Endothelial cell of umbilical vein (primary cell): ENCODE measurements around the gene SLC25A53. TPM values are rescaled to one million over a fixed set of nuclear protein-coding genes. Genes with fewer than 3 reads are reported as not detected.

Experiments
- BruUV-seq: library from RNA; stranded (reverse); fragments of 400-500 nt; replicated peaks from 2 replicates; lab custom pipeline; 2021; lab: Mats Ljungman, UMichigan
- CTCF ChIA-PET: fragments of 300-600, 350-600 bp; sonication (Branson Sonifier 250); formaldehyde crosslinking; loops from one replicate; lab custom pipeline; 2021; ENCODE audit warnings: antibody characterized with exemption, inconsistent platforms; lab: Charles Lee
- POLR2A ChIA-PET: fragments of 300-600, 350-600 bp; sonication (Branson Sonifier 250); formaldehyde crosslinking; loops from one replicate; lab custom pipeline; 2021; ENCODE audit warnings: antibody characterized with exemption, inconsistent platforms; lab: Charles Lee
- DNase-seq: peaks from one replicate; pipeline ENCODE4 v3.0.0-alpha.2; 2011; ENCODE audit warnings: low read depth, low spot score
- FAIRE-seq: peaks from 2 replicates; lab custom pipeline; 2011; peaks lifted over from hg19 to GRCh38; lab: Jason Lieb, UNC
- H2AFZ ChIP-seq: 2 replicates; pipeline ENCODE4 v1.6.0; 2012; ENCODE audit warnings: low read depth, low read length, control low read depth, inconsistent platforms
- H3K27ac ChIP-seq: 2 replicates; pipeline ENCODE4 v1.5.1; 2011; ENCODE audit warnings: low read depth, mild to moderate bottlenecking, control low read depth, low read length, moderate library complexity; ENCODE audit not compliant: insufficient read depth
- H3K27me3 ChIP-seq, 2 experiments: 2 replicates each; pipeline versions ENCODE4 v1.6.0 to v1.6.1; 2011; ENCODE audit warnings: low read length in 2 of 2, mixed read lengths in 1 of 2; ENCODE audit not compliant: control insufficient read depth in 2 of 2, insufficient read depth in 2 of 2
- H3K36me3 ChIP-seq, 2 experiments: 2 replicates in 1 of 2; 3 replicates in 1 of 2; pipeline ENCODE4 v1.5.1; 2011; ENCODE audit warnings: low read length in 2 of 2, mild to moderate bottlenecking in 1 of 2, moderate library complexity in 1 of 2; ENCODE audit not compliant: control insufficient read depth in 2 of 2, insufficient read depth in 2 of 2; ENCODE audit errors: extremely low read depth in 1 of 2
- H3K4me1 ChIP-seq: 3 replicates; pipeline ENCODE4 v1.5.1; 2011; ENCODE audit warnings: mild to moderate bottlenecking, low read length; ENCODE audit not compliant: control insufficient read depth, insufficient read depth; ENCODE audit errors: extremely low read depth
- H3K4me2 ChIP-seq: 2 replicates; pipeline ENCODE4 v1.6.1; 2011; ENCODE audit warnings: low read length, control low read depth, mixed read lengths; ENCODE audit not compliant: insufficient read depth
- H3K4me3 ChIP-seq, 3 experiments: fragments of 200-600 bp in 1 of 3; sonication (generic), shearing (Covaris generic) in 1 of 3; replicated peaks in 1 of 3; 2 replicates each; pipeline ENCODE4 v1.5.1; 2011 to 2016; ENCODE audit warnings: control low read depth in 3 of 3, low read length in 3 of 3, mild to moderate bottlenecking in 2 of 3, inconsistent platforms in 1 of 3, low read depth in 1 of 3, moderate library complexity in 1 of 3; ENCODE audit not compliant: insufficient read depth in 1 of 3
- H3K79me2 ChIP-seq: 2 replicates; pipeline ENCODE4 v1.6.0; 2012; ENCODE audit warnings: low read length, inconsistent platforms; ENCODE audit not compliant: control insufficient read depth, insufficient read depth
- H3K9ac ChIP-seq: replicated peaks from 2 replicates; pipeline ENCODE3; 2011; ENCODE audit warnings: low read length, control low read depth; ENCODE audit not compliant: insufficient read depth; ENCODE audit errors: extremely low read depth
- H3K9me1 ChIP-seq: replicated peaks from 3 replicates; pipeline ENCODE4 v1.6.0; 2011; ENCODE audit warnings: mild to moderate bottlenecking, low read length; ENCODE audit not compliant: control insufficient read depth, insufficient read depth; ENCODE audit errors: extremely low read depth
- H3K9me3 ChIP-seq: replicated peaks from 2 replicates; pipeline ENCODE4 v1.5.1; 2012; ENCODE audit warnings: low read length, inconsistent platforms; ENCODE audit not compliant: control insufficient read depth, insufficient read depth
- H4K20me1 ChIP-seq: replicated peaks from 2 replicates; pipeline ENCODE3; 2011; ENCODE audit warnings: mild to moderate bottlenecking, low read length; ENCODE audit not compliant: control insufficient read depth, insufficient read depth; ENCODE audit errors: extremely low read depth
- CTCF ChIP-seq, 2 donors: IDR thresholded peaks; 1 replicate in 1 of 2; 2 replicates in 1 of 2; pipeline ENCODE4 v1.5.1; 2011; ENCODE audit warnings: low read length in 2 of 2, mild to moderate bottlenecking in 2 of 2, moderate library complexity in 2 of 2, control low read depth in 1 of 2, inconsistent platforms in 1 of 2, low read depth in 1 of 2; ENCODE audit not compliant: insufficient read depth in 1 of 2; ENCODE audit errors: extremely low read depth in 1 of 2
- EZH2 ChIP-seq: IDR thresholded peaks from 2 replicates; pipeline ENCODE4 v1.6.1; 2012; ENCODE audit warnings: borderline replicate concordance, low read depth, mild to moderate bottlenecking, moderate library complexity, low read length, inconsistent platforms; ENCODE audit not compliant: severe bottlenecking
- FOS ChIP-seq: IDR thresholded peaks from 2 replicates; pipeline ENCODE4 v1.6.1; 2011; ENCODE audit warnings: mild to moderate bottlenecking, low read length, moderate library complexity, borderline replicate concordance; ENCODE audit not compliant: insufficient read depth
- GATA2 ChIP-seq: IDR thresholded peaks from 2 replicates; pipeline ENCODE4 v1.7.0; 2011; ENCODE audit warnings: low read depth, mild to moderate bottlenecking, moderate library complexity, mixed read lengths, low read length; ENCODE audit not compliant: insufficient read length, insufficient read depth
- JUN ChIP-seq: IDR thresholded peaks from 2 replicates; pipeline ENCODE4 v1.6.1; 2011; ENCODE audit warnings: borderline replicate concordance, low read depth; ENCODE audit not compliant: insufficient read length, insufficient read depth
- MAX ChIP-seq: IDR thresholded peaks from 2 replicates; pipeline ENCODE4 v1.6.1; 2011; ENCODE audit not compliant: insufficient read depth, insufficient read length
- MYC ChIP-seq: IDR thresholded peaks from one replicate; pipeline ENCODE4 v1.6.1; 2011; ENCODE audit warnings: mild to moderate bottlenecking, low read depth, low read length
- POLR2A ChIP-seq: IDR thresholded peaks from 2 replicates; pipeline ENCODE4 v1.6.1; 2012; ENCODE audit warnings: low read depth, mild to moderate bottlenecking, control low read depth, low read length
- POLR2AphosphoS5 ChIP-seq: IDR thresholded peaks from 2 replicates; pipeline ENCODE4 v1.6.1; 2012; ENCODE audit warnings: low read depth, mild to moderate bottlenecking, control low read depth, low read length, moderate library complexity; ENCODE audit not compliant: insufficient read depth
- dilution Hi-C: fragments of 300-500 bp; cut with MboI; formaldehyde crosslinking; loops from one replicate; pipeline ENCODE4 v1.15.0; 2019; ENCODE audit warnings: low sequenced_read_pairs; ENCODE audit not compliant: extremely low pct_ligation_motif_present
- intact Hi-C: fragments of 100-400 bp; cut with micrococcal nuclease; formaldehyde crosslinking; loops from one replicate; pipeline ENCODE4 v1.10.0; 2022
- polyA plus RNA-seq, 4 experiments: library from polyadenylated mRNA; depleted of rRNA in 3 of 4; stranded (reverse) in 3 of 4; unstranded in 1 of 4; fragments of >200 nt; gene quantifications; 2 replicates each; pipeline versions ENCODE4 v1.2.1 to v1.2.3, GENCODE V29; 2011 to 2012; ENCODE audit warnings: missing spikeins in 1 of 4
- total RNA-seq: library from RNA; stranded (reverse); gene quantifications from 2 replicates; pipeline ENCODE4 v1.2.3, GENCODE V29; 2021

SLC25A53 gene
- total and polyA plus RNA-seq, 2 donors (not counting 3 experiments of a cell fraction or from before 2014, with no cell fraction given): 4.6 to 6.3 TPM

DNA sequence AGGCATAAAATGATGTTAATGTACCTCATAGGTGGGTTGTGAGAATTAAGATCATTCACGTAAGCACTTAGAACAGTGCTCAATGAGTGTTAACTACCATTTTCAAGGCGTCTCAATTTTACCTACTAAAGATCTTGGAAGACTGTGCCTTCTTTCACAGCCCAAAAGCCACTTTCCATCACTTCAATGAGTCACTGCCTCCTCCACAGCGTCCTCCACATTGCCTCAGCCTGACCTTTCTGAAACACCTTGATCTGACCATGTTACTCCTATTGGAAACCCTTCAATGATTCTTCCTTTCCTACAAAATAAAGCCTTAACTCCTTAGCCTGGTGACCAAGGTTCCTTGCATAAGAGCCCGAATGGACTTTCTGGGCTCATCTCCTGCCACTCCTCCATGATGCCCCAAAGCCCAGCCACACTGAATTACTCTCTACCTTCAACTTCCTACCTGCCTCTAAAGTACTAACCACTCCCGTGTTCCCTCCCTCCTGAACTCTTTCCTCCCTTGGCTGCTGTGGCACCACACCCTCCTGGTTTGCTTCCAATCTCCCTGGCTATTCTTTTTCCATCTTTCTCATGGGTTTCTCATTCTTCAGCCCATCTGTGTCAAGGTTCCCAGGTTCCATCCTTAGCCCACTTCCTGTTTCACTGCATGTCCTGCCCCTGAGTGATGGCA, 22.1 kb downstream of the SLC25A53 start:
- Histone ChIP-seq H3K4me3 (no peak overlapping the region), H3K79me2 (peaks cover 2% of the 10 kb centered on the region), H3K27me3 (no peaks in the 10 kb centered on the region), H3K9me3 (no peaks in the 10 kb centered on the region), H3K4me1 (no peaks in the 10 kb centered on the region), H3K9ac (no peak overlapping the region), H3K4me2 (no peak overlapping the region), H3K9me1 (no peaks in the 10 kb centered on the region), H2AFZ (no peak overlapping the region), H3K36me3 (peaks cover 0 to 3% of the 10 kb centered on the region in 2 experiments), H3K27ac (no peak overlapping the region), H4K20me1 (no peaks in the 10 kb centered on the region)
- no peak for DNase-seq
- ChIA-PET CTCF (no interaction called here), POLR2A (no interaction called here)
- BruUV-seq: no TSS peak
- dilution Hi-C loops (no loop called here), intact Hi-C loops (no loop called here)
- FAIRE-seq: no peak
- TF ChIP-seq FOS (no peak), JUN (no peak), EZH2 (no peak), POLR2AphosphoS5 (no peak), MYC (no peak), MAX (no peak), CTCF (IDR thresholded peaks at IDR 0.05; ENCODE audit: extremely low read depth in 1 of 2, insufficient read depth in 1 of 2, low read depth in 1 of 2, low read length in 2 of 2) (no peak), GATA2 (no peak), POLR2A (no peak)
